ENCODE measurements around the gene MAP2K5.
A peak's percentile ranks its signal among the peaks of the same experiment; 100 is the strongest.

The MAP2K5 gene

GRCh38 chr15:67559576-67559975, 17.1 kb downstream of the MAP2K5 start:
- no peak for DNase-seq (ENCODE audit: low spot score)

DNA sequence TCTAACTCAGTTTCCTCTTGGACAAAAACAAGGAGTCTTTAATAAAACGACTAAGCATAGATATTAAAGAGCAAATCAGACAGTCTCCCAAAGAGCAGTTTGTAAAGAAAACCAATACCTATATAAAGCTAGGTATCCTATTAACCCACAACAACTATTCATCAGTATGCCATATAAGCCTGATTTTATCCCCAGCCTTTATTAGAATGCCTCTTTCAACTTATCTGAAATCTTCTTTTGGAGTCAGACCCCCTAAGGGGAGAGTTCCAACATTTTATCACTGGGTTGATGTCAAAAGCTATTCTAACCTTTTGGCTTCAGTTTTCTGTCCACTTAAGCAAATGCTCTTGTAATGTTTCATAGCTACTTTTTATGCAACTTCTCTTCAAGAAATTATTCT, 17.8 kb downstream of the MAP2K5 start:
- DNase-seq (ENCODE audit: low spot score), result no peak

DNA sequence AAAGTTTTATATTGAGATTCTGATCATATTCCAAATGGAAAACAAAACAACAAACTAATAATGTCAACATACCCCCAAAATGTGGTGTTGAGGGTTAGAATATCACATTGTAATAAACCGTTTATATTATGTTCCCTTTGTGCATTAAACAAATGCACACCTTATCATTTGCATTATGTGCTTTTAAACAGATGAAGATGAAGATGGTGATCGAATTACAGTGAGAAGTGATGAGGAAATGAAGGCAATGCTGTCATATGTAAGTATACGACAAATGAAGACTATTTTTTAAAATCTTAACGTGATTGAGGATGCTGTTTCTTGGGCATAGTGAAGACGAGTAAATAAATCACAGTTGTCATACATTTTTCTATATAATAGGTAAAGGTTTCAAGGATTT, 20.6 kb downstream of the MAP2K5 start:
- DNase-seq (ENCODE audit: low spot score), result no peak

DNA sequence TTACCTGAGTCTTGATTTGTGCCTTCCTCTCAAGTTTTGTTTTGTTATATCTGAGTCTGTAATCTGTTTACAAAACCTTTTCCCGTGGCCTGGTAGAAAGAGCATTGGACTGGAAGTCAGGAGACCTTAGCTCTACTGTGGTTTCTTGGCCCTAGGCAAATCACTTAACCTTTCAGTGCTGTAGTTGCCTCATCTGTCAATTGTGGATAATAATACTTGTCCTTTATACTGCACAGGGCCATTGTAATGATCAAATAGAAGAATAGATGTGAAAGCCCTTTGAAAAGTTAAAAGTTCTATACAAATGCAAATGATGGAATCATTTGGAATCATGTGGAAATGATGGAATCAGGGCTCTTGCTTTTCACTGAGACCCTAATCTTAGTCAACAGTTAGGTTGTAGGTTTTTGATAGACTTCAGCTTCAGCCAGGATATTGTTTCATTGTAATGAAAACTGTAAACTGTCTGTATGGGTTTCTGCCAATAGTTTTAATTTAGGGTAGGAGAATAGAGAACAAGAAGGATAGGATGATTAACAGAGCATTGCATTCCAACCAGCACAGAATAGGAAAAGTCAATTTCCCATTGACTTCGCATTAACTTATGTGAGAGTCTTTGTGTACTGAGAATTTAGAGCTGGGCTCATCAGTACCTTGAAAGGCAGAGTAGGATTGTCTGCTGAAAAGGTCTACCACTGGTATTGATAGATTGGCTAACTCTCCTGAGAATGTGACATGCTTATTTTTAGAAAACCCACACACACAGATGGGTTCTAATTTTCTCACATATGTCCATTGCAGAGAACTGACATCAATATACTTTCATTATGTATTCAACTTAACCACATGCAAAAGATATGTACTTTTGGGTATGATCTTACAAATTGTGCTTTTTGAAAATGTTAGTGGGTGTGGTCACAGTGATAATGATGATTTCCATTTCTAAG, 21.8 kb downstream of the MAP2K5 start:
- no peak for DNase-seq (ENCODE audit: low spot score)

- DNase-seq (ENCODE audit: low spot score), result no peak
Measured at GRCh38 chr15:67564968-67565345, 22.5 kb downstream of the MAP2K5 start.

DNA sequence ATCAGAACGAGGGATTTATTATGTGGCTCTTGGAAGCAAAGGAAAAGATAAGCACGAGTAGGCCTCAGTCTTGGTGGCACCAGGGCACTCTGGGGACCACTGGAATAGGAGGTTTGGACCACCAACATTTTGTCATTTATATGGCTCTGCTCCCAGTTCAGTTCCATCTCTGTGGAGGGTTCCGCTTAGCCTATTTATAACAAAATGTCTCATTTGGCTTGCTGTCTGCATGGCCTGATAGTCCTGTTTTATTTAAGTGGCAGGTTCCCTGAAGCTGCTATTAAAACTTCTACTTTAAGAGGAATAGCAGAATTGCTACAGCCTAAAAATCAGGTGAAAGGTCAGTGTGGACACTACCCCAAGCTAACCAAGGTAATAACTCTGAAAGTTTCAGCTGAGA, 27.2 kb downstream of the MAP2K5 start:
- no peak for DNase-seq (ENCODE audit: low spot score)

- no peak for DNase-seq (ENCODE audit: low spot score)
Measured at GRCh38 chr15:67570875-67571647, 28.6 kb downstream of the MAP2K5 start.

DNA sequence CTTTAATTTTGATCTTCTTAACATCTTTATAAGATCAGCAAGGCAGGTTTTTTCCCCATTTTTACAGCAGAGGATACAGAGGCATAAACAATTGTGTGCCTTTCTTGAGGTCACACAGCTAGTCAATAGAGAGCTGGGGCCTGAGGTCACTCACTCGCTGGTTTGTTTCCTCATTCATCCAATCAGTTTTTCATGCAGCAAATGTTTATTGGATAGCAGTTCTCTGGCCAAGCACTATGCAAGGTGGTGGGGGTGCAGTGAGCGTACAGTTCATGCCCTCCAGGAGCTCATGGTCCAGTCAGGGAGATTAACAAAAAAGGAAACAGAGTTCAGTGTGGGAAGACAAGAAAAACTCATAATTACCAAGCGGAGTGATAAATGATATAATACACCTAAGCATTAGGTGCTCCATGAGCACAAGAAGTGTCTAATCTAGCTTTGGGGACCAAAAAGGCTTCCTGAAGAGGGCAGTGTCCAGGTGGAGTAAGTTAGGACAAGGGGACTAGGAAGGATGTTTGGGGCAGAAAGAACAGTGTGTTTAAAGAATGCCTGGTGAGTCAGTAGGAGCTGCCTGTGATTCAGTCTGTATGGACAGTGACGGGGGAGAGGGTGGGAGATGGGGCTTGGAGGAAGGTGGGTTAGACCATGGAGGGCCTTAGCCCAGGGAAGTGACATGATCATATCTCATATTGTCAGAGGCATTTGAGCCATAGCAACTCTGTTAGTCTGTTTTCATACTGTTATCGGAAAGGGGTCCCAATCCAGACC, 29.3 kb downstream of the MAP2K5 start:
- no peak for DNase-seq (ENCODE audit: low spot score)

- no peak for DNase-seq (ENCODE audit: low spot score)
Measured at GRCh38 chr15:67573194-67573593, 30.7 kb downstream of the MAP2K5 start.

DNA sequence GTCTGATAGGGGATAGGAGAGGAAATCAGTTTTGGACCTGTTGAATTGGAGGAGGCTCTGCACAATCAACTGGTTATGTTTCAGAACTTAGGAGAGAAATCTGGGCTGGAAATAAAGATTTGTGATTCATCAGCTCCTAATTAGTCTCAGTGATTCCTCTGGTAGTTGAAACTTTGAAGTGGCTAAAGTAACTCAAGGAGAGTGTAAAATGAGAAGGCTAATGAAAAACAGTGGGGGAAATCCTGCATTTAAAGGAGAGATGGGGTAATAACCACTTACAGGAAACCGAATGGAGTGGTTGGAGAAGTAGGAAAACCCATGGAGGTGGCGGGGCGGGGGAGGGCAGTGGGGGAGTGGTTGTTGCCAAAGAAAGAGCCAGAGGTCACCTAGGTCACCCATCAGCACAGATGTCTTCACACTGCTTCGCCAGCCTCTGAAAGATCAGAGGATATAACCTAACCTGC, 32.6 kb downstream of the MAP2K5 start:
- DNase-seq (ENCODE audit: low spot score), result no peak

DNA sequence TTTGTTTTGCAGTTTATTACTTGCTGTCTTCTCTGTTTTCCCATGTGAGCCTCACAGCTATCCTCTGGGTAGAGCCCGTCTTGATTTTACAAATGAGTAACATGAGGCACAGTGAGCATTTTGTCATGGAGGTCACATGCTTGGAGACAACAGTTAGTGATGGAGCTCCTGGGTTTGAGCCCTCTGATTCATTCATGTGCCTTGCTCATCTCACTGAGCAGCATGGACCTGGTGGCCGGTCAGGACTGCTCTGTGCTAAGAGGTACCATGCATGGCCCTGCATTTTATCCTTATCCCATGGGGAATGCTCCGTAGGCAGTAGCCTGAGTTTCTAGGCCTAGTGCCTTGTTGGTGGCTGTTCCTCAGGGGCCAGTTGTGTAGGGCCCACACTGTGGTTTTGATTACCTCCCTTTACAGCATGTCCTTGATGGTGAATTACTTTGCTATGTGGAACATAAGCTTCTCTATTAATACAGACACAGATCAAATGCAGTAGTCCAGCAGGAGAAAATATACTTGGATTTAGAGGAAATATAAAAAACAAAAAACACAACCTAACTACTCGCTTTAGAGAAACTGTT, 35.6 kb downstream of the MAP2K5 start:
- DNase-seq (ENCODE audit: low spot score), result peak; percentile 25

DNA sequence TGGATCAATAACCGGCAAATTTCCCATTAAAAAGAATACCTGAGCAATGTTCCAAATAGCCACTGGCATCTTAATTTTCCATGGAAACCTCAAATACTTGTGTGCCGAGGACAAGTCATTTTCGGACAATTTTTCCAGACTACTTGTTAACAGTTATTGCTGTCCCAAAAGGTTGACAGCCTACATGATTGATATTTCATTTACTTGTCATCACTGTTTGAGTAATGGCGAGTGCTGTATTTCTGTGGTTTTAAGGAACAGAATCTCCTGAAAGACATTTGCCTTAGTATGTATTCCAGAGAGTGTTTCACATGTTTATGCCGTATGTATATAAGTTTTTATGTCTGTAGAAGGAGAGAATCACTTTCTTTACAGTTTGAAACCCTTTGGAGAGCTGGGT, 36.7 kb downstream of the MAP2K5 start:
- no peak for DNase-seq (ENCODE audit: low spot score)

GRCh38 chr15:67579967-67580366, 37.5 kb downstream of the MAP2K5 start:
- DNase-seq (ENCODE audit: low spot score), result no peak

DNA sequence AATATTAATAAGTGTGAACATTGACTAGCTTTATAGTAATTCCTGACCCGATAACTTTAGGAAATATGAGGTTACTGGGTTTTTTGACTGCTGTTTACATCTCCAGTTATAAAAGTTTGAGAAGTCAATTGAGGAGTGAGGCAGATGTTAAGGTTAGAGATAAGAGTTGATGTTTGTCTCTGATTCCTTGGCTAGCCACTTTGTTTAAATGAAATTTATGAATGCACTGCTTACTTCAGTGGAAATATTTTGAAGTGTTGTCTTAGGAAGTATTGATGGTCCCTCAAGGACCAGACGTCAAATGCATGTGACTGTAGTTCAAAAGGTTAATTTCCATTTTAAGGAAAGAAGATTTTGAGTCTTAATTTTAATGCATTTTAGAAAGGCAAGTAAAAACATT, 41.7 kb downstream of the MAP2K5 start:
- DNase-seq (ENCODE audit: low spot score), result no peak

- DNase-seq (ENCODE audit: low spot score), result no peak
Measured at GRCh38 chr15:67585681-67586080, 43.2 kb downstream of the MAP2K5 start.

DNA sequence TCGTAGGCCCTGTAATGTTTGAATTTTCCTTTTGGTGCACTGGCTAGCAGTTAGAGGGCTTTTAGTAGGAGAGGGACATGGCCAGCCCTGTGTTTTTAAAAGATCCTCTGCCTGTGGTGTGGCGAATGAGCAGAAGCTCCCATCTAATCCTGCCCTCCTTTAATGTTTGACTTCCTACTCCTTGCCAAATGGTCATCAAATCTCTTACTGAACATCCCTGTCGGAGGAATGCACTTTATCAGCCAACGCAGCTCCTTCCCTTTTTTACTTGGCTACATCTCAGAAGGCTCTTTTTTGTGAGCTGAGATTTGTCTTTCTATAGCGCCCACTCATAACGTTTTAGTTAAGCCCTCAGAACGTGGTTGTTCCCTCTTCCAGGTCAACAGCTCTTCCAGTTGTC, 44.8 kb downstream of the MAP2K5 start:
- DNase-seq (ENCODE audit: low spot score), result no peak

DNA sequence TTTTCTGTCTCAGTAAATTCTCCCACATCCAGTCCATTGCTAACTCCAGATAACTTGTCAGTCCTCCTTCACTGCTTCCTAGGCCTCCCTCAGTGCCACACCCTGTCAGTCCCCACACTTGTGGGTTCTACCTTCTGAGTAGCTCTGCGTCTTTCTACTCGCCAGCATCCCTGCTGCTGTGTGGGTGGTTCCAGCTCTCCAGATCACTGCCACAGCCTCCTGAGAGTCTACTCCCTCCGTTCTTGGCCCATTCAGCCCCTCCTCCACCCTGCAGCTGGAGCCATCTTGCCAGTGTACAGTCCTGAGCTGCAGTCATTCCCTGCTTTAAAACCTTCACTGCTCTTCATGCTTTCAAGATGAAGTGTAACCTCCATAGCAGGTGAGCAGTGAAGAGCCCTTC, 45.3 kb downstream of the MAP2K5 start:
- no peak for DNase-seq (ENCODE audit: low spot score)

- DNase-seq (ENCODE audit: low spot score), result no peak
Measured at GRCh38 chr15:67590191-67590590, 47.7 kb downstream of the MAP2K5 start.

GRCh38 chr15:67592245-67592644, 49.7 kb downstream of the MAP2K5 start:
- no peak for DNase-seq (ENCODE audit: low spot score)

GRCh38 chr15:67593562-67593961, 51.1 kb downstream of the MAP2K5 start:
- DNase-seq (ENCODE audit: low spot score), result no peak

DNA sequence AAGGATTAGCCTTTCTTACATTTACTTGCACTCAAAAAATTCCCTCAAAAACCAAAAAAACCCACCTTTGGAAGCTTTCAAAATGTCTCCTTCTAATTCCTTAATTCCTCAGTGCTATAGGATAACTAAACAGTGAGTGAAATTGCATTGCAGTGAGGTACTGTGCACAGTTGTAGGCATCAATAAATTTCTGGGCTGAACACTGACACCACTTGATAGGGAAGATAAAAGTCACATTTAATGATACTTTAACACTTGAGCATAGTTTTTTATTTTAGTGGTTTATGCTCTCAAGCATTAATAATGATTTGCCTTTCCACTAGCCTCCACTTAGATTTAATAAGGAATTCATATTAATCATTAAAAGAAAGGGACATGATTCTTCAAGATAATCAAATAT, 52.3 kb downstream of the MAP2K5 start:
- no peak for DNase-seq (ENCODE audit: low spot score)

DNA sequence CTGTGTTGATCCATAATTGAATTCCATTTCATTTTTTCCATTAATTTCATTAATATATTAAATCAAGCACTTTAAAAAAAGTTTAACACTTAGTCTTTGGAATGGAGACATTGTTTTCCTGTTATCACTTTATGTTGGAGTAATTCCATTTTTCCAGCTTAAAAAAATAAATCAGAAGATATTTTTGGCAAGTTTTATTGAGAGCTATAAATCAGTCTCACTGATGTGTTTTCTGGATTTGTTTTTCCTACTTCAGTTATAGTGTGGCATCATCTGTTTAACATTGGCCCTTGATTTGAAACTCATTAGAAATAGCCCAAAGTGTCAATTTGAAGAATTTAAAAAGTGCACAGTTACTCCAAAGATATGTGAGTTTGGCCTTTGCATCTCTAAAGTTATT, 53.1 kb downstream of the MAP2K5 start:
- no peak for DNase-seq (ENCODE audit: low spot score)

All from kidney tubule cell (primary cell).